ENCODE data around the gene TGM5. TPM values are rescaled to one million over a fixed set of nuclear protein-coding genes. Genes with fewer than 3 reads are reported as not detected.
"Not testable (repeated sequence)": the region's sequence is repeated elsewhere in the genome, so short reads cannot be mapped to it uniquely, and the experiment has no call there.

TGM5 gene
- total RNA-seq, 2 experiments from 2014 or later: 0.11 to 0.22 TPM

- Mint-ChIP-seq H3K36me3 (ENCODE audit: low read depth) (no peaks in the 10 kb centered on the region), H3K27ac (no peak overlapping the region), H3K27me3 (peaks cover 5% of the 10 kb centered on the region), H3K4me1 (ENCODE audit: low read depth) (peaks cover 7% of the 10 kb centered on the region), H3K4me3 (no peak overlapping the region), H3K9me3 (no peaks in the 10 kb centered on the region)
- ChIA-PET CTCF (interaction anchor here (0.7 to 9.5 kb wide), 25 partner anchors 9 to 645 kb away, joined by 3 to 219 read pairs (median 7); partner anchors contain the start of genes CCNDBP1, LCMT2 and TGM5), POLR2A (no interaction called here)
- no peak for TF ChIP-seq CTCF (IDR thresholded peaks at IDR 0.05)
- intact Hi-C loops (cut with micrococcal nuclease): no loop called here
- DNase-seq (no peak), ATAC-seq (no peak)
These were observed 40.1 kb downstream of the TGM5 start for GRCh38 chr15:43226436-43227305.

GRCh38 chr15:43225950-43226255, 40.8 kb downstream of the TGM5 start:
- POLR2A ChIA-PET; H3K4me1 Mint-ChIP-seq (ENCODE audit: low read depth); H3K27me3 Mint-ChIP-seq; H3K9me3 Mint-ChIP-seq; H3K36me3 Mint-ChIP-seq (ENCODE audit: low read depth); H3K27ac Mint-ChIP-seq; H3K4me3 Mint-ChIP-seq: not testable (repeated sequence)
- intact Hi-C loops (cut with micrococcal nuclease): loop anchor here (1.0 kb wide), 1 partner anchor 59 kb away; no protein-coding TSS in a partner anchor
- CTCF ChIA-PET: interaction anchor here (0.6 to 9.5 kb wide), 42 partner anchors 10 to 644 kb away, joined by 3 to 219 read pairs (median 5); partner anchors contain the start of genes CCNDBP1, LCMT2 and TGM5
- ATAC-seq: peak; percentile 25
- DNase-seq: peak; percentile 6

- no peaks in the 10 kb centered on the region for H3K9me3 Mint-ChIP-seq
- intact Hi-C loops (cut with micrococcal nuclease): loop anchor here (1.0 kb wide), 1 partner anchor 60 kb away; no protein-coding TSS in a partner anchor
- H3K27ac Mint-ChIP-seq: no peak overlapping the region
- peaks cover 7% of the 10 kb centered on the region for H3K4me1 Mint-ChIP-seq (ENCODE audit: low read depth)
- ATAC-seq (peak; percentile 96), DNase-seq (peak; percentile 67)
- H3K4me3 Mint-ChIP-seq: no peak overlapping the region
- no peaks in the 10 kb centered on the region for H3K36me3 Mint-ChIP-seq (ENCODE audit: low read depth)
- POLR2A ChIA-PET: no interaction called here
- peaks cover 5% of the 10 kb centered on the region for H3K27me3 Mint-ChIP-seq
- TF ChIP-seq CTCF (IDR thresholded peaks at IDR 0.05): peak; percentile 82
- CTCF ChIA-PET: interaction anchor here (0.6 to 9.5 kb wide), 48 partner anchors 9 to 644 kb away, joined by 3 to 219 read pairs (median 4); partner anchors contain the start of genes CCNDBP1, LCMT2, TGM5 and TGM7
These were observed 41.4 kb downstream of the TGM5 start for GRCh38 chr15:43225201-43225949.

- H3K36me3 Mint-ChIP-seq (ENCODE audit: low read depth): no peaks in the 10 kb centered on the region
- DNase-seq: no peak
- CTCF ChIA-PET: interaction anchor here (0.7 to 2.8 kb wide), 3 partner anchors 29 to 64 kb away, joined by 3 to 20 read pairs (median 3); no protein-coding TSS in a partner anchor
- POLR2A ChIA-PET: no interaction called here
- peaks cover 7% of the 10 kb centered on the region for H3K4me1 Mint-ChIP-seq (ENCODE audit: low read depth)
- ATAC-seq: no peak
- no peak overlapping the region for H3K4me3 Mint-ChIP-seq
- peaks cover 2% of the 10 kb centered on the region for H3K9me3 Mint-ChIP-seq
- H3K27ac Mint-ChIP-seq: no peak overlapping the region
- H3K27me3 Mint-ChIP-seq: peaks cover 7% of the 10 kb centered on the region
- intact Hi-C loops (cut with micrococcal nuclease): no loop called here
- TF ChIP-seq CTCF (IDR thresholded peaks at IDR 0.05): no peak
These were observed 45.3 kb downstream of the TGM5 start for GRCh38 chr15:43221422-43221821.

GRCh38 chr15:43220991-43221403, 45.7 kb downstream of the TGM5 start, which contains the start of gene EPB42:
TSS of gene EPB42 (minus strand) at chr15:43221018. CDS start at chr15:43220825, 193 bp downstream.
- CTCF ChIA-PET: interaction anchor here (1.3 to 2.8 kb wide), 2 partner anchors 41 to 64 kb away, joined by 3 to 20 read pairs; no protein-coding TSS in a partner anchor
- Mint-ChIP-seq H3K4me1 (ENCODE audit: low read depth) (peaks cover 7% of the 10 kb centered on the region), H3K27me3 (peaks cover 7% of the 10 kb centered on the region), H3K27ac (no peak within 1 kb of the TSS), H3K9me3 (peaks cover 2% of the 10 kb centered on the region), H3K4me3 (no peak within 1 kb of the TSS), H3K36me3 (ENCODE audit: low read depth) (no peaks in the 10 kb centered on the region)
- no peak for ATAC-seq
- DNase-seq: no peak
- POLR2A ChIA-PET: no interaction called here
- intact Hi-C loops (cut with micrococcal nuclease): no loop called here
- no peak for TF ChIP-seq CTCF (IDR thresholded peaks at IDR 0.05)
